Thymus (tissue), 11 donors: ENCODE data around the gene NEDD4L. TPM values are rescaled to one million over a fixed set of nuclear protein-coding genes. Genes with fewer than 3 reads are reported as not detected.

Experiments used
- DNase-seq, 9 donors: peaks; one replicate each; pipeline ENCODE4 v3.0.0-alpha.2; 2013; ENCODE audit warnings: low spot score in 9 of 9, low read depth in 6 of 9, missing footprints in 1 of 9
- H3K27ac ChIP-seq, 2 donors: one replicate each; pipeline ENCODE4 v1.5.1; 2013; ENCODE audit warnings: control low read depth in 1 of 2, low read depth in 1 of 2, low read length in 1 of 2, mild to moderate bottlenecking in 1 of 2, moderate library complexity in 1 of 2
- H3K27me3 ChIP-seq, 2 donors: one replicate each; pipeline ENCODE4 v1.5.1; 2013; ENCODE audit warnings: low read length in 1 of 2; ENCODE audit not compliant: control insufficient read depth in 2 of 2, insufficient read depth in 1 of 2
- H3K36me3 ChIP-seq, 2 donors: one replicate each; pipeline ENCODE4 v1.5.1; 2013; ENCODE audit warnings: low read length in 1 of 2, mild to moderate bottlenecking in 1 of 2, moderate library complexity in 1 of 2; ENCODE audit not compliant: control insufficient read depth in 2 of 2, insufficient read depth in 2 of 2
- H3K4me1 ChIP-seq, 2 donors: one replicate each; pipeline ENCODE4 v1.5.1; 2013; ENCODE audit warnings: low read length in 2 of 2; ENCODE audit not compliant: control insufficient read depth in 2 of 2, insufficient read depth in 2 of 2
- H3K4me3 ChIP-seq, 2 donors: one replicate each; pipeline ENCODE4 v1.5.1; 2013; ENCODE audit warnings: low read length in 2 of 2, control low read depth in 1 of 2, mild to moderate bottlenecking in 1 of 2
- H3K9me3 ChIP-seq, 2 donors: one replicate each; pipeline ENCODE4 v1.5.1; 2013; ENCODE audit warnings: low read length in 1 of 2, mild to moderate bottlenecking in 1 of 2; ENCODE audit not compliant: control insufficient read depth in 2 of 2, insufficient read depth in 1 of 2
- WGBS: extraction: QIAGEN DNeasy Blood & Tissue Kit; methylation state at CpG from one replicate; pipeline ENCODE4 v1.1.7; 2013; 5-methylcytosine and 5-hydroxymethylcytosine counted together
- polyA plus RNA-seq: library from polyadenylated mRNA; stranded (reverse); fragments of 200-250 nt; gene quantifications from one replicate; pipeline ENCODE4 v1.2.3, GENCODE V29; 2013
- total RNA-seq: library from RNA; stranded (reverse); fragments of 120-200 nt; gene quantifications from one replicate; pipeline ENCODE4 v1.2.4, GENCODE V29; 2013
- donor health status: healthy.

NEDD4L gene
- total and polyA plus RNA-seq, 2 donors: 6.5 to 11.8 TPM

- no peaks in the 10 kb centered on the region for H3K27me3 ChIP-seq
- H3K36me3 ChIP-seq: no peaks in the 10 kb centered on the region
- H3K4me3 ChIP-seq: no peak overlapping the region
- WGBS: 80% methylated on average over 16 of the region's 16 CpGs
- no peak overlapping the region for H3K27ac ChIP-seq
- DNase-seq: no peak
- no peaks in the 10 kb centered on the region for H3K9me3 ChIP-seq
- H3K4me1 ChIP-seq: peaks cover 0 to 6% of the 10 kb centered on the region in 2 donors
Observed at GRCh38 chr18:58316396-58317342, 272.6 kb downstream of the NEDD4L start.

GRCh38 chr18:58319719-58320118, 275.7 kb downstream of the NEDD4L start:
- Histone ChIP-seq H3K36me3 (no peaks in the 10 kb centered on the region), H3K9me3 (no peaks in the 10 kb centered on the region), H3K27me3 (no peaks in the 10 kb centered on the region), H3K4me3 (no peak overlapping the region), H3K27ac (no peak overlapping the region), H3K4me1 (peaks cover 0 to 6% of the 10 kb centered on the region in 2 donors)
- no peak for DNase-seq
- WGBS: 92% methylated on average over 2 of the region's 2 CpGs

- Histone ChIP-seq H3K4me1 (peaks cover 0 to 6% of the 10 kb centered on the region in 2 donors), H3K27ac (no peak overlapping the region)
- 77% methylated on average over 3 of the region's 3 CpGs for WGBS
Observed at GRCh38 chr18:58320907-58321561, 277.0 kb downstream of the NEDD4L start.

GRCh38 chr18:58321986-58322385, 278.0 kb downstream of the NEDD4L start:
- H3K9me3 ChIP-seq: no peaks in the 10 kb centered on the region
- H3K4me1 ChIP-seq: peaks cover 0 to 6% of the 10 kb centered on the region in 2 donors
- H3K27me3 ChIP-seq: no peaks in the 10 kb centered on the region
- DNase-seq: peak in 1 of 9 donors; percentile 47
- 55% methylated on average over 6 of the region's 6 CpGs for WGBS
- no peak overlapping the region for H3K27ac ChIP-seq
- H3K4me3 ChIP-seq: no peak overlapping the region
- H3K36me3 ChIP-seq: no peaks in the 10 kb centered on the region

More at GRCh38 chr18:58320907-58321561, 277.0 kb downstream of the NEDD4L start:
- H3K36me3 ChIP-seq: no peaks in the 10 kb centered on the region
- no peak overlapping the region for H3K4me3 ChIP-seq
- H3K9me3 ChIP-seq: no peaks in the 10 kb centered on the region
- H3K27me3 ChIP-seq: no peaks in the 10 kb centered on the region
- DNase-seq: no peak

GRCh38 chr18:58322464-58322863, 278.4 kb downstream of the NEDD4L start:
- no peak overlapping the region for H3K4me3 ChIP-seq
- H3K4me1 ChIP-seq: peaks cover 0 to 2% of the 10 kb centered on the region in 2 donors
- no peak for DNase-seq
- no peaks in the 10 kb centered on the region for H3K27me3 ChIP-seq
- H3K9me3 ChIP-seq: no peaks in the 10 kb centered on the region
- no peak overlapping the region for H3K27ac ChIP-seq
- no peaks in the 10 kb centered on the region for H3K36me3 ChIP-seq
- 95% methylated on average over 5 of the region's 5 CpGs for WGBS

GRCh38 chr18:58323866-58324762, 280.1 kb downstream of the NEDD4L start:
- Histone ChIP-seq H3K27me3 (no peaks in the 10 kb centered on the region), H3K27ac (no peak overlapping the region), H3K36me3 (no peaks in the 10 kb centered on the region), H3K4me1 (no peaks in the 10 kb centered on the region), H3K4me3 (no peak overlapping the region), H3K9me3 (no peaks in the 10 kb centered on the region)
- DNase-seq: no peak
- WGBS: 96% methylated on average over 15 of the region's 15 CpGs

GRCh38 chr18:58324824-58325480, 280.9 kb downstream of the NEDD4L start:
- Histone ChIP-seq H3K27ac (no peak overlapping the region), H3K4me1 (no peaks in the 10 kb centered on the region), H3K27me3 (no peaks in the 10 kb centered on the region), H3K9me3 (no peaks in the 10 kb centered on the region), H3K36me3 (no peaks in the 10 kb centered on the region), H3K4me3 (no peak overlapping the region)
- 93% methylated on average over 16 of the region's 16 CpGs for WGBS
- no peak for DNase-seq

- Histone ChIP-seq H3K27ac (no peak overlapping the region), H3K4me1 (no peaks in the 10 kb centered on the region), H3K4me3 (no peak overlapping the region), H3K9me3 (no peaks in the 10 kb centered on the region), H3K36me3 (no peaks in the 10 kb centered on the region), H3K27me3 (no peaks in the 10 kb centered on the region)
- 97% methylated on average over 2 of the region's 2 CpGs for WGBS
- DNase-seq: no peak
Observed at GRCh38 chr18:58325494-58325893, 281.5 kb downstream of the NEDD4L start.
